ENCODE results near the gene MTX1. TPM values are rescaled to one million over a fixed set of nuclear protein-coding genes. Genes with fewer than 3 reads are reported as not detected.
"Not testable (repeated sequence)": the region's sequence is repeated elsewhere in the genome, so short reads cannot be mapped to it uniquely, and the experiment has no call there.

Gene MTX1, protein sequence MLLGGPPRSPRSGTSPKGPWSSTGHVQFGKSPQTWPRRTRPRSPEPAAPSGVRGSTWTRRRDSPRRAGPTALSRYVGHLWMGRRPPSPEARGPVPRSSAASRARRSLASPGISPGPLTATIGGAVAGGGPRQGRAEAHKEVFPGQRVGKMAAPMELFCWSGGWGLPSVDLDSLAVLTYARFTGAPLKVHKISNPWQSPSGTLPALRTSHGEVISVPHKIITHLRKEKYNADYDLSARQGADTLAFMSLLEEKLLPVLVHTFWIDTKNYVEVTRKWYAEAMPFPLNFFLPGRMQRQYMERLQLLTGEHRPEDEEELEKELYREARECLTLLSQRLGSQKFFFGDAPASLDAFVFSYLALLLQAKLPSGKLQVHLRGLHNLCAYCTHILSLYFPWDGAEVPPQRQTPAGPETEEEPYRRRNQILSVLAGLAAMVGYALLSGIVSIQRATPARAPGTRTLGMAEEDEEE
- total RNA-seq (36.7 and 46.6 TPM in 2 replicates), polyA plus RNA-seq (42.2 and 52.4 TPM in 2 replicates), polyA minus RNA-seq (ENCODE audit: low replicate concordance) (97.5 and 113 TPM in 2 replicates)
- polyA plus RNA-seq (2012): 51.8 and 72.5 TPM in 2 replicates

DNA sequence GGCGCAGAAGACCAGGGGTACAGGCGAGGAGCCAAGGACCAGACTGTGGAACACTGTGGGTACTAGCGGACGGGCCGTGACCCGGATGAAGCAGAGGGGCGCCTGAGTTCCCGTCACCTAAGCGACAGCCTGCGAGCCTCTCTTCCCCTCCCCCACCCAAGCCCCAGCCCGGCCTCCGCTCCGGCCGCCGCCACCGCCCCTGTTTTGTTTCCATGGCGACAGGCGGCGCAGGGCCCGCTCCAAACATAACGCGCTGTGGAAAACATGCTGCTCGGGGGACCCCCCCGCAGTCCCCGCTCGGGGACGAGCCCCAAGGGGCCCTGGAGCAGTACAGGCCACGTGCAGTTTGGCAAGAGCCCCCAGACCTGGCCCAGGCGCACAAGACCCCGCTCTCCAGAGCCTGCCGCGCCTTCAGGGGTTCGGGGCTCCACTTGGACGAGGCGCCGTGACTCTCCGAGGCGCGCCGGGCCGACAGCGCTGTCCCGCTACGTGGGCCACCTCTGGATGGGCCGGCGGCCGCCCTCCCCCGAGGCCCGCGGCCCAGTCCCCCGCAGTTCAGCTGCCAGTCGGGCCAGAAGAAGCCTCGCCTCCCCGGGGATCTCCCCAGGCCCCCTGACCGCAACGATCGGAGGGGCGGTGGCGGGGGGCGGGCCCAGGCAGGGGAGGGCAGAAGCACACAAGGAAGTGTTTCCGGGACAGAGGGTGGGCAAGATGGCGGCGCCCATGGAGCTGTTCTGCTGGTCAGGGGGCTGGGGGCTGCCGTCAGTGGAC is at the start of gene MTX1:
TSS of gene MTX1 (plus strand) at position 155 of the 771 bp plus-strand sequence. CDS start at position 265, 110 bp downstream.
- peak within 1 kb of the TSS; percentile 25 for H2AFZ ChIP-seq (ENCODE audit: low read length)
- H3K4me1 ChIP-seq (ENCODE audit: control insufficient read depth, extremely low read depth, insufficient read depth, low read length): peaks cover 15% of the 10 kb centered on the region
- peak within 1 kb of the TSS; percentile 100 for H3K9ac ChIP-seq (ENCODE audit: insufficient read depth, low read length)

DNA sequence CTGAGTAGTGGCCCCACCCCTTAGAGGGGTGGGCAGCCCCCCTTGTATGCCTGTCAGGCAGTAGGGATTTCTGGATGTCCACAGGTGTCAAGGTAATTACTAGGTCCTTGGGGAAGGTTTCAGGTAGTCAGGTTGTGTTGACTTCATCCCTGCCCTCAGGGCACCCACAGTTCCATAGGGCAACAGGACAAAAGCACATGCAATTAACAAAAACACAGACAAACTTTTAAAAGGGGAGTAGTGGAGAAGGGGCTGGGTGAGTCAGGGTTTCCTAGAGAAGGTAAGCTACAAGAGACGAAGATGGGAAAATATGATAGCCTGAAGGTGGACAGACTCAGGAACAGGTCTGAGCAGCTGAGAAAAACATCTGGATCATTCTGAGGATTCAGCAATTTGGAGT is 49.5 kb upstream of the MTX1 start:
- no peak overlapping the region for H3K4me3 ChIP-seq (replicated peaks in 1 of 4; ENCODE audit: control extremely low read depth in 1 of 4, insufficient read depth in 1 of 4, low read depth in 3 of 4, low read length in 4 of 4)
- H3K36me3 ChIP-seq (ENCODE audit: control insufficient read depth, insufficient read depth, low read length): no peaks in the 10 kb centered on the region
- H3K27me3 ChIP-seq (ENCODE audit: control insufficient read depth, insufficient read depth, low read length): no peaks in the 10 kb centered on the region
- no peaks in the 10 kb centered on the region for H3K4me1 ChIP-seq (ENCODE audit: control insufficient read depth, extremely low read depth, insufficient read depth, low read length)
- H3K27ac ChIP-seq (ENCODE audit: insufficient read depth, low read length): no peak overlapping the region
- H3K9me3 ChIP-seq (ENCODE audit: control insufficient read depth, insufficient read depth, low read depth, low read length): no peaks in the 10 kb centered on the region
- no peak overlapping the region for H3K9ac ChIP-seq (ENCODE audit: insufficient read depth, low read length)
- H3K79me2 ChIP-seq (ENCODE audit: control insufficient read depth, insufficient read depth, low read length): no peaks in the 10 kb centered on the region
- no peak overlapping the region for H2AFZ ChIP-seq (ENCODE audit: low read length)
- no peak for DNase-seq (ENCODE audit: low read depth in 2 of 2)
- TF ChIP-seq, protein P1, sequence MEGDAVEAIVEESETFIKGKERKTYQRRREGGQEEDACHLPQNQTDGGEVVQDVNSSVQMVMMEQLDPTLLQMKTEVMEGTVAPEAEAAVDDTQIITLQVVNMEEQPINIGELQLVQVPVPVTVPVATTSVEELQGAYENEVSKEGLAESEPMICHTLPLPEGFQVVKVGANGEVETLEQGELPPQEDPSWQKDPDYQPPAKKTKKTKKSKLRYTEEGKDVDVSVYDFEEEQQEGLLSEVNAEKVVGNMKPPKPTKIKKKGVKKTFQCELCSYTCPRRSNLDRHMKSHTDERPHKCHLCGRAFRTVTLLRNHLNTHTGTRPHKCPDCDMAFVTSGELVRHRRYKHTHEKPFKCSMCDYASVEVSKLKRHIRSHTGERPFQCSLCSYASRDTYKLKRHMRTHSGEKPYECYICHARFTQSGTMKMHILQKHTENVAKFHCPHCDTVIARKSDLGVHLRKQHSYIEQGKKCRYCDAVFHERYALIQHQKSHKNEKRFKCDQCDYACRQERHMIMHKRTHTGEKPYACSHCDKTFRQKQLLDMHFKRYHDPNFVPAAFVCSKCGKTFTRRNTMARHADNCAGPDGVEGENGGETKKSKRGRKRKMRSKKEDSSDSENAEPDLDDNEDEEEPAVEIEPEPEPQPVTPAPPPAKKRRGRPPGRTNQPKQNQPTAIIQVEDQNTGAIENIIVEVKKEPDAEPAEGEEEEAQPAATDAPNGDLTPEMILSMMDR (conservative IDR thresholded peaks at IDR 0.05 in 1 of 2, IDR thresholded peaks at IDR 0.05 in 1 of 2; ENCODE audit: low read depth in 1 of 2, low read length in 2 of 2): no peak
- TF ChIP-seq EZH2 (IDR thresholded peaks at IDR 0.05; ENCODE audit: low read length, missing control alignments): no peak
- no peaks in the 10 kb centered on the region for H4K20me1 ChIP-seq (ENCODE audit: control insufficient read depth, extremely low read depth, insufficient read depth, low read length)
- H3K4me2 ChIP-seq (ENCODE audit: extremely low read depth, insufficient read depth, low read length): no peak overlapping the region

More for the DNA sequence above, at the start of gene MTX1:
- Histone ChIP-seq H3K27me3 (ENCODE audit: control insufficient read depth, insufficient read depth, low read length) (no peaks in the 10 kb centered on the region), H3K4me2 (ENCODE audit: extremely low read depth, insufficient read depth, low read length) (peak within 1 kb of the TSS; percentile 99), H4K20me1 (ENCODE audit: control insufficient read depth, extremely low read depth, insufficient read depth, low read length) (no peaks in the 10 kb centered on the region), H3K9me3 (ENCODE audit: control insufficient read depth, insufficient read depth, low read depth, low read length) (no peaks in the 10 kb centered on the region), H3K4me3 (replicated peaks in 1 of 4; ENCODE audit: control extremely low read depth in 1 of 4, insufficient read depth in 1 of 4, low read depth in 3 of 4, low read length in 4 of 4) (peak within 1 kb of the TSS; percentile 75 to 100 (median 90)), H3K36me3 (ENCODE audit: control insufficient read depth, insufficient read depth, low read length) (no peaks in the 10 kb centered on the region), H3K79me2 (ENCODE audit: control insufficient read depth, insufficient read depth, low read length) (no peaks in the 10 kb centered on the region), H3K27ac (ENCODE audit: insufficient read depth, low read length) (peak within 1 kb of the TSS; percentile 100)
- DNase-seq (ENCODE audit: low read depth in 2 of 2): peak; percentile 81 to 85
- TF ChIP-seq, protein P1 (conservative IDR thresholded peaks at IDR 0.05 in 1 of 2, IDR thresholded peaks at IDR 0.05 in 1 of 2; ENCODE audit: low read depth in 1 of 2, low read length in 2 of 2): no peak
- TF ChIP-seq EZH2 (IDR thresholded peaks at IDR 0.05; ENCODE audit: low read length, missing control alignments): no peak

DNA sequence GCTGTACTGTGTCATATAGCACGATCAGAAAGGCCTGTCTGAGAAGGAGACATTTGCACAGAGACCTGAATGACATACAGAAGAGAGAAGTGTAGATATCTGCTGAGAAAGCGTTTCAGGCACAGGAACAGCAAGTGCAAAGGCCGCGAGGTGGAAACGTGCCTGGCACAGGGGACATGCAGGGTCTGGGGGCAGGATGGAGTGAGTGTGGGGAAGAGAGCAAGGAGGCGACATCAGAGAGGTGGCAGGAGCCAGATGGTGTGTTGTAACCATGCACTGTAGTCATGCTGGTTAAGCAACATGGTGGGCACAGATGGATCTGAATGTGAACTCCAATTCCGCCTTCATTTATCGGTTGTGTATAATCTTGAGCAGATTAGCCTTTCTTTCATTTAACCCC is 48.4 kb upstream of the MTX1 start:
- Histone ChIP-seq H3K4me1 (ENCODE audit: control insufficient read depth, extremely low read depth, insufficient read depth, low read length) (no peaks in the 10 kb centered on the region), H4K20me1 (ENCODE audit: control insufficient read depth, extremely low read depth, insufficient read depth, low read length) (no peaks in the 10 kb centered on the region), H3K9ac (ENCODE audit: insufficient read depth, low read length) (no peak overlapping the region), H3K9me3 (ENCODE audit: control insufficient read depth, insufficient read depth, low read depth, low read length) (no peaks in the 10 kb centered on the region), H2AFZ (ENCODE audit: low read length) (no peak overlapping the region), H3K27ac (ENCODE audit: insufficient read depth, low read length) (no peak overlapping the region), H3K4me2 (ENCODE audit: extremely low read depth, insufficient read depth, low read length) (no peak overlapping the region), H3K4me3 (replicated peaks in 1 of 4; ENCODE audit: control extremely low read depth in 1 of 4, insufficient read depth in 1 of 4, low read depth in 3 of 4, low read length in 4 of 4) (no peak overlapping the region), H3K36me3 (ENCODE audit: control insufficient read depth, insufficient read depth, low read length) (no peaks in the 10 kb centered on the region), H3K27me3 (ENCODE audit: control insufficient read depth, insufficient read depth, low read length) (no peaks in the 10 kb centered on the region), H3K79me2 (ENCODE audit: control insufficient read depth, insufficient read depth, low read length) (no peaks in the 10 kb centered on the region)
- no peak for DNase-seq (ENCODE audit: low read depth in 2 of 2)
- TF ChIP-seq, protein P1 (conservative IDR thresholded peaks at IDR 0.05 in 1 of 2, IDR thresholded peaks at IDR 0.05 in 1 of 2; ENCODE audit: low read depth in 1 of 2, low read length in 2 of 2): no peak
- no peak for TF ChIP-seq EZH2 (IDR thresholded peaks at IDR 0.05; ENCODE audit: low read length, missing control alignments)

DNA sequence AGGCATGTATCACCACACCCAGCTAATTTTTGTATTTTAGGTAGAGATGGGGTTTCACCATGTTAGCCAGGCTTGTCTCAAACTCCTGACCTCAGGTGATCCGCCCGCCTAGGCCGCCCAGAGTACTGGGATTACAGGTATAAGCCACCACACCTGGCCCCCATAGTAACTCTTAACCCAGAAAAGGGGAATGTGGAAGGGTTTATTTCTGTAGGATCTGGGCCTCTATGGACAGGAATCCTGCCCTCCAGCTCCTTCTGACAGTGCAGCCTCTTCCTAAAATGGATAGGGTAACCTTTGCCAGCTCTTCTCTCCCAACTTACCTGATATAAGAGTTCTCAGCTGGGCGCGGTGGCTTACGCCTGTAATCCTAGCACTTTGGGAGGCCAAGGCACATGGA is 45.9 kb upstream of the MTX1 start:
- not testable (repeated sequence) for H3K27me3 ChIP-seq (ENCODE audit: control insufficient read depth, insufficient read depth, low read length); H3K9me3 ChIP-seq (ENCODE audit: control insufficient read depth, insufficient read depth, low read depth, low read length); DNase-seq (ENCODE audit: low read depth in 2 of 2)

More for the DNA sequence above, 45.9 kb upstream of the MTX1 start:
- not testable (repeated sequence) for H3K79me2 ChIP-seq (ENCODE audit: control insufficient read depth, insufficient read depth, low read length); H4K20me1 ChIP-seq (ENCODE audit: control insufficient read depth, extremely low read depth, insufficient read depth, low read length); H3K4me1 ChIP-seq (ENCODE audit: control insufficient read depth, extremely low read depth, insufficient read depth, low read length); H3K36me3 ChIP-seq (ENCODE audit: control insufficient read depth, insufficient read depth, low read length); H3K9ac ChIP-seq (ENCODE audit: insufficient read depth, low read length); H3K27ac ChIP-seq (ENCODE audit: insufficient read depth, low read length); H3K4me3 ChIP-seq (replicated peaks in 1 of 4; ENCODE audit: control extremely low read depth in 1 of 4, insufficient read depth in 1 of 4, low read depth in 3 of 4, low read length in 4 of 4); H2AFZ ChIP-seq (ENCODE audit: low read length); H3K4me2 ChIP-seq (ENCODE audit: extremely low read depth, insufficient read depth, low read length)
